Stimulated activated naive CD8-positive, alpha-beta T cell treated with anti-CD3 and anti-CD28 coated beads, Interleukin-15, amount 100 ng/mL, for 72 hours (primary cell): ENCODE measurements around the gene KCNQ1.
A peak's percentile ranks its signal among the peaks of the same experiment; 100 is the strongest.

Experiments used
- ATAC-seq: fragments of 150-1000 bp; cut with Tn5 transposase; 2 replicates; pipeline ENCODE4 v1.10.0; 2021; ENCODE audit warnings: mild to moderate bottlenecking, moderate library complexity
- DNase-seq, 2 donors: peaks; one replicate each; pipeline ENCODE4 v3.0.0; 2021 to 2022
- H3K27ac Mint-ChIP-seq, 2 donors: one replicate each; pipeline ENCODE4 v1.8.0; 2022; ENCODE audit warnings: mild to moderate bottlenecking in 2 of 2, mixed read lengths in 2 of 2, moderate library complexity in 2 of 2
- H3K27me3 Mint-ChIP-seq: one replicate; pipeline ENCODE4 v1.8.0; 2022; ENCODE audit warnings: mixed read lengths
- H3K4me1 Mint-ChIP-seq: one replicate; pipeline ENCODE4 v1.8.0; 2022; ENCODE audit warnings: mild to moderate bottlenecking, mixed read lengths
- H3K4me3 Mint-ChIP-seq, 2 donors: one replicate each; pipeline ENCODE4 v1.8.0; 2022; ENCODE audit warnings: mild to moderate bottlenecking in 2 of 2, mixed read lengths in 2 of 2, moderate library complexity in 1 of 2
- H3K9me3 Mint-ChIP-seq, 2 donors: one replicate each; pipeline ENCODE4 v1.8.0; 2022; ENCODE audit warnings: mixed read lengths in 2 of 2

Gene KCNQ1

DNA sequence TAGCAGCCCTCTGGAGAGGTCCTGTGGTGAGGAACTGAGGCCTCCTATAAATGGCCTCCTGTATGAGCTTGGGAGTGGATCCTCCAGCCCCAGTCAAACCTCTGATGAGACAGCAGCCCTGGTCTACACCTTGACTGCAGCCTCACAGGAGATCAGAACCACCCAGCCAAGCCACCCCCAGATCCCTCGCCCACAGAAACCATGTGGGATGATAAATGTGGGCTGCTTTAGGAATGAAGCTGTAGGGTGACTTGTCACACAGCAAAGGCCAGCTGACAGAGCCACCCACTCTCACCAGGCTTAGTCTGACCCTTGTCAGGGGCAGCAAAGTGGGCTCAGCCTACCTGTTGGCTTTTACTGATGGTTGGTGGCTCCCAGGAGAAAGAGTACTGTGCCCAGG, 261.5 kb downstream of the KCNQ1 start:
- Mint-ChIP-seq H3K27me3 (no peaks in the 10 kb centered on the region), H3K9me3 (peaks cover 5 to 29% of the 10 kb centered on the region in 2 donors), H3K4me3 (no peak overlapping the region), H3K27ac (no peak overlapping the region), H3K4me1 (peaks cover 2% of the 10 kb centered on the region)
- ATAC-seq (no peak), DNase-seq (no peak)

DNA sequence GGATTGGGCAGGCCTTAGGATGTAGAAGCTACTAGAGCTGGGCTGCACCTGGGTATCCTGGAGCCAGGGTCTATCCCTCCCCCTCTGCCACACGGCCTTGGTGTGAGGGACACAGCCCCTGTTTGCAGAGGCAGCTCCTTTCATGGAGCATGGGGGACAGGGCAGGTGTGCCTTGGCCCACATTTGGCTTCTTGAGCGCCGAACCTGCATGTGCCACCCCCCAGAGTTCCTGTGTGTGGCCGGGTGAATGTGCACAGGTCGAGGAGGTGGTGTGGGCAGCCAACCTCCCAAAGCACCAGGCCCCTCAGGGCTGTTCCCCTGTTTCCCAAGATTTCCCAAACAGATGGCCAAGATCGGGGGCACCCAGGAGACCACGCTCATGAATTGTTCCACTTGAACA, 262.9 kb downstream of the KCNQ1 start:
- H3K4me1 Mint-ChIP-seq = no peaks in the 10 kb centered on the region
- DNase-seq (no peak), ATAC-seq (no peak)
- H3K27ac Mint-ChIP-seq = no peak overlapping the region
- H3K27me3 Mint-ChIP-seq = no peaks in the 10 kb centered on the region
- peaks cover 5 to 29% of the 10 kb centered on the region in 2 donors for H3K9me3 Mint-ChIP-seq
- no peak overlapping the region for H3K4me3 Mint-ChIP-seq

DNA sequence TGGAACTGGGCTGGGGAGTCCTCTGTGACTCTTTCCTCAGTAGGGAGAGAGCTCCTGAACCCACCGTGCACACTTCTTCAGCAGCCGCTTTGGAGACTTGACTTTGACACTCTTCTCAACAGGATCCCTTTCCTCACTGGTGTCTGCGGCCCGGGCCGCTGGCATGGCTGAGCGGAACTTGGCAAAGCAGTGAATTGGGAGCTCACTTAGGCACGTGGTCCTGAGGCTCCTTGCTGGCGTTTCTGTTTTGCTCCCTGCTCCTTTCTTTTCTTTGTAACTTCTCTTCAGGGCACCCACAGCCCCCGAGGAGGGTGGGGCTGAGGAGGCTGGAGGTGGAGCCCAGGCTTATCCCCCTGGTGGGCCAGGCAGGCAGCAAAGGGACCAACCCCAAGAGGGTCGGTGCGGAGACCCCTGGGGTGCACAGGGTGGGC, 263.4 kb downstream of the KCNQ1 start:
- peaks cover 5 to 29% of the 10 kb centered on the region in 2 donors for H3K9me3 Mint-ChIP-seq
- DNase-seq (no peak), ATAC-seq (no peak)
- H3K27me3 Mint-ChIP-seq = no peaks in the 10 kb centered on the region
- no peak overlapping the region for H3K4me3 Mint-ChIP-seq
- H3K4me1 Mint-ChIP-seq = no peaks in the 10 kb centered on the region
- no peak overlapping the region for H3K27ac Mint-ChIP-seq

DNA sequence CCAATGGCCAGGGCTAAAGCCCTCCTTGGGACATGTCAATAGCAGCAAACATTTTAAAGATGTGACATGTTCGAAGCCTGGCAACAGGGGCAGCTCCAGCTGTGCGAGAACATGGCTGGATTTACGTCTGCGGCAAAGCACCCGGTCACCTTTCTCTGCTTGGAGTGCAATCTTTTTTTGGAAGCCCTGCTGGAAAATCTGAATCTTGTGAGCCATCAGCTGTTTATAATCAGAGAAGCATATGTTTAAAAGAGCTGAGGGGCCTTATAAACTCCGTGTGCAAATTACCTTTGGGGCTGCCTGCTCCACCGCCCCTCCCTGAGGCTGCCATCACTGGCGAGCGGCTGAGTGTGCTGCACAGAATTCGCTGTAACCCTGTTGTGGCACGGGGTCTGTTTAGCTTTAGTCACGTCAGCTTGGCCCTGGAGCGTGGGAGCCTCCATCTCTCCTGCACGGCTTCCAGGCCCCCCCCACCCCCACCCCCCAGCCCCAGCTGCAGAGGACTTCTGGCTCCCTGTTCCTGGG, 264.0 kb downstream of the KCNQ1 start:
- DNase-seq (no peak), ATAC-seq (no peak)
- no peaks in the 10 kb centered on the region for H3K27me3 Mint-ChIP-seq
- no peak overlapping the region for H3K4me3 Mint-ChIP-seq
- no peaks in the 10 kb centered on the region for H3K4me1 Mint-ChIP-seq
- peak overlapping the region in 1 of 2 donors; percentile 27 for H3K27ac Mint-ChIP-seq
- H3K9me3 Mint-ChIP-seq = peaks cover 5 to 29% of the 10 kb centered on the region in 2 donors

DNA sequence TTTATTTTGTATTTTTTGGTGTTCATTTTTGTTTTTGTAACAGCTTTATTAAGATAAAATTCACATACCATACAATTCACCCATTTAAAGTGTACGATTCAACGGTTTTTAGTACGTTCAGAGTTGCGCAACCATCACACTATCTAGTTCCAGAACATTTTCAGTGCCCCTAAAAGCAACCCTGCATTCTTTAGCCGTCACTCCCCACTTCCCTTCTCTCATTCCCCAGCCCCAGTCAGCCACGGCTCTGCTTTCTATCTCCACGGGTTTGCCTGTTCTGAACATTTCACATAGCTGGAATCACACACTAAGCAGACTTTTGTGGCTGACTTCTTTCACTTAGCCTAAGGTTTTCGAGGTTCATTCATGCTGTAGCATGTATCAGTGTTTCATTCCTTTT, 264.6 kb downstream of the KCNQ1 start:
- H3K27me3 Mint-ChIP-seq = no peaks in the 10 kb centered on the region
- H3K4me1 Mint-ChIP-seq = no peaks in the 10 kb centered on the region
- DNase-seq = no peak
- ATAC-seq = no peak
- no peak overlapping the region for H3K4me3 Mint-ChIP-seq
- no peak overlapping the region for H3K27ac Mint-ChIP-seq
- H3K9me3 Mint-ChIP-seq = peaks cover 5 to 29% of the 10 kb centered on the region in 2 donors

DNA sequence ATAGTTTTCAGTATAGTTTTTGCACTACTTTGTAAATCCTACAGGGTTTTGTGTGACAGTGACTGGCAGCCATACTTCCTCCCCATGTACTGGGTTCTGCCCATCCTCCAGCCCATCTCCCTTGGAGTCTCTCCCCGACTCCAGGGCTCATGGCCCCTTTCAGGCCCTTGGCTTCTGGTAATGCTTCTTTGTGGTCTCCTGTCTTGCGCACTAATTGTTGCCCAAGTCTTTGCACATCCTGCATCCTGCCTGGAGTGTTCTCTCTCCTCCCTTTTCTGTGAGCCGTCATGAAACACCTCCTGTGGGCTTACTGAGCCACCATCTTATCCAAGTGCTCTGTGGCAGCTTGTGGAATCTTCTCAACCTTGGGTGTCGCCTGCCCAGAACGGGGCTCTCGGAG, 266.4 kb downstream of the KCNQ1 start:
- DNase-seq (no peak), ATAC-seq (no peak)
- Mint-ChIP-seq H3K4me3 (no peak overlapping the region), H3K27ac (peak overlapping the region in 1 of 2 donors; percentile 39), H3K27me3 (no peaks in the 10 kb centered on the region), H3K9me3 (peaks cover 0 to 22% of the 10 kb centered on the region in 2 donors), H3K4me1 (no peaks in the 10 kb centered on the region)

DNA sequence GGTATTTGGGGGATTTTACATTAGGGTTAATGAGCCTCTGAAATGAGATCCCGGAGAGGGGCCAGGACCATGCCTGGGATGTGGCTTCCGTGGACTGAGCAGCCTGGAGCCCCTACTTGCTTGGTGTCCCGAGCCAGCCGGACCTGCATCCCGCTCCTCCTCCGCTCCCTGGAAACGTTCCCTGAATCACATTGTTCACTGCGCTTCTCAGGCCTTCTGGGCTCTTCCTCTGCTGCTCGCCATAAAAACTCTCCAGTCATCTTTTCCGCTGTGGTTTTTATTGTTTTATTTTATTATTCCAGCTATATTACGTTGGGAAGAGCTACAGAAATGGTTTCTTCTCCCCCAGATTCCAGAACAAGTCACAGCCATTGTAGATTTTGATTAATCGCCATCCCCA, 268.3 kb downstream of the KCNQ1 start:
- no peaks in the 10 kb centered on the region for H3K4me1 Mint-ChIP-seq
- H3K27me3 Mint-ChIP-seq = no peaks in the 10 kb centered on the region
- ATAC-seq = no peak
- H3K4me3 Mint-ChIP-seq = no peak overlapping the region
- H3K27ac Mint-ChIP-seq = peak overlapping the region in 1 of 2 donors; percentile 9
- no peak for DNase-seq
- peaks cover 0 to 15% of the 10 kb centered on the region in 2 donors for H3K9me3 Mint-ChIP-seq

DNA sequence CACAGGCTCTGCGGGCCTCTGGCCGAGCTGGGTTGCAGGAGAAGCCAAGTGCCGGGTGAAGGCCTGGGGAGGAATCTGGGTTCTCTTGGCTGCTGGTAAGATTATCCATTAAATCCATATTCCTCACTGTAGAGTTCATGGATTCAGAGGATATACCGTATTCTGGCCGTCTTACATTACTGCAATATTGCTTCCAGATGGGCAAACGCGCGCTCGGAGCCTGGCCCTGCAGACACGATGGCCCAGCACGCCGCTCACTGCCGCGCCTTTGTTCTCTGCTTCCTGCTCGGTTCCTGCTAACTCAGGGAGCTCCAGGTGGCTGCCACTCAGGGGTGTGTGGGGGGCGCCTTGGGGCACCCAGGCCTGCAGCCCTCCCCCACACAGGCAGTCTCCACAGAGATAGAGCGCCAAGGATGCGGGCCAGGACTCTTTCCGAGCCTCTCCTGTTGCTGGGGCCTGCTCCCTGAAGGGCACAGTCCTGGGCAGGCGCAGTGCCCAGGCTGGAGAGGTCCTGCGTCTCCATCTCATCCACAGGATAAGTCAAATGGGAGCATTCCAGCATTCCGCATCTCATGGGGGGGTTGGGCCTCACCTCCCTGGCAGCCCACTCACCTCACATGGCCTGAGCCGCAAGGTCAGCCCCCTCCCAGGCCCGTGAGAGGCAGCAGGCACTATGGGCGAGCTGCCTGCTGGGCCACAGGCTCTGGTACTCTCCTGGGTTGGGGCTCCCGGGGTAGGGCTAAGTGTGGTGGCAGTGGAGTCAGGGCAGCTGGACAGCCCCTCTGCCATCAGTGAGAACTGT, 269.1 kb downstream of the KCNQ1 start:
- H3K27ac Mint-ChIP-seq = no peak overlapping the region
- H3K9me3 Mint-ChIP-seq = peaks cover 0 to 15% of the 10 kb centered on the region in 2 donors
- H3K4me3 Mint-ChIP-seq = no peak overlapping the region
- DNase-seq (no peak), ATAC-seq (no peak)
- no peaks in the 10 kb centered on the region for H3K27me3 Mint-ChIP-seq
- H3K4me1 Mint-ChIP-seq = no peaks in the 10 kb centered on the region

DNA sequence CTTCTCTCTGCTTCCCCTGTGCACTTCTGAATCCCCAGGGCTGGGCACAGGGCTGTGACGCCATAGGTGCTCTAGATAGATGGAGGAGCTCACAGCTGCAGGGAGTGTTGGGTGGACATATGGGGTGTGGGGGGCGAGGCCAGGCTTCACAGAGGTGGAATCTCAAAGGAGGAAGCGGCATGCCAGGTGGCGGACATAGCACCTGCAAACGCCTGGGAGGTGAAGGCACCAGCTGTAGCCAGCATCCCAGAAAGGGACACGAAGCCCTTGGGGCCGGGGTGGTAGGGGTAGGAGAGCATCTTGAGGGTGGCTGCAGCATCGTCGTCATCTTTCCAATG, 269.6 kb downstream of the KCNQ1 start:
- DNase-seq = no peak
- Mint-ChIP-seq H3K27ac (no peak overlapping the region), H3K4me1 (no peaks in the 10 kb centered on the region), H3K4me3 (no peak overlapping the region), H3K27me3 (no peaks in the 10 kb centered on the region), H3K9me3 (peaks cover 0 to 12% of the 10 kb centered on the region in 2 donors)
- no peak for ATAC-seq

DNA sequence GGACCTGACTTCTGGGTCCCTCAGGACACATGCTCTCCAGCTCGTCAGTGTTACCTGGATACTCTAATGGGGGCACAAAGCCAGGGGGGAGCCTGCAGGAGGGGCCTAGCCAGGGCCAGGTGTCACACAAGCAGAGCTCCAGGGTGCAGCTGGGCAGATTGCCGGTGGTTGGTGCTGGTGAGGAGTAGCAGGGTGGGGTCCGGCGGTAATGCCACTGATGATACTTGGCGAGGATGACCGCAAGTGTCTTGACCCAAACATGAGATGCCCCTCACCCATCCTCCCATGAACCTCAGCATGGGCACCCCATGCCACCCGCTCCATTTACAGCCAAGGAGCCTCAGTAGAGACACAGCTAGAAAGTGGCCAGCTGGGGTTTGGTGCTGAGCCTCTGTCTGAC, 270.1 kb downstream of the KCNQ1 start:
- no peaks in the 10 kb centered on the region for H3K27me3 Mint-ChIP-seq
- H3K4me3 Mint-ChIP-seq = no peak overlapping the region
- DNase-seq = no peak
- H3K9me3 Mint-ChIP-seq = peaks cover 0 to 8% of the 10 kb centered on the region in 2 donors
- peak overlapping the region in 1 of 2 donors; percentile 60 for H3K27ac Mint-ChIP-seq
- no peak for ATAC-seq
- no peaks in the 10 kb centered on the region for H3K4me1 Mint-ChIP-seq

DNA sequence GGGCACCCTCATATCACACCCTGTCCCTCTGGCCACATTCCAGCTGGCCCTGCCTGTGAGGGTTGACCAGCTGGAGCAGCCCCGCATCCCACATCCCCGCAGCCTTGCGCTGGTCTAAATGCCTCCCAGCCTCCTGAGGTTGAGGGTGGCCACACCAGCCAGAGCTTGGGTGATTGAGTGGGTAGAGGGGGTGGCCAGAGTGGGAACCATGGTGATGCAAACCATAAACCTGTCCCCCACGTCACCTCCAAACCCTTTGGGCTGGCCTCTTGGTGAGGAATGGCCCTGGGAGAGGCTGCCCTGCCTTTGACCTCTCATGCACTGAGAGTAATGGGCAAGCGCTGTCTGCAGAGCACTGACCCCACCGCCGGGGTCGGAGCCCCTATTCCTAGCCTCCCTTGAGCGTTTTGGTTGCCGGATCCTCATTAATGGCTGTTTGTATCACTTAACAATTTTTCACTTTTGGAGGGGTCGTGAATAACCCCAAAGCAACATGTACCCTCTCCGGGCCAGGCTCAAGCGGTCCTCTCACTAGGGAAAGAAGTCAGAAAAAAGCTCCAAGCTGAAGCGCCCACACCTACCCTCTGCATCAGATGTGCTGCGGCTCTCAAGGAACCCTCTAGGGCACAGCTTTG, 271.0 kb downstream of the KCNQ1 start:
- Mint-ChIP-seq H3K9me3 (no peaks in the 10 kb centered on the region), H3K4me1 (no peaks in the 10 kb centered on the region), H3K27ac (no peak overlapping the region), H3K27me3 (no peaks in the 10 kb centered on the region), H3K4me3 (no peak overlapping the region)
- DNase-seq = no peak
- ATAC-seq = no peak

DNA sequence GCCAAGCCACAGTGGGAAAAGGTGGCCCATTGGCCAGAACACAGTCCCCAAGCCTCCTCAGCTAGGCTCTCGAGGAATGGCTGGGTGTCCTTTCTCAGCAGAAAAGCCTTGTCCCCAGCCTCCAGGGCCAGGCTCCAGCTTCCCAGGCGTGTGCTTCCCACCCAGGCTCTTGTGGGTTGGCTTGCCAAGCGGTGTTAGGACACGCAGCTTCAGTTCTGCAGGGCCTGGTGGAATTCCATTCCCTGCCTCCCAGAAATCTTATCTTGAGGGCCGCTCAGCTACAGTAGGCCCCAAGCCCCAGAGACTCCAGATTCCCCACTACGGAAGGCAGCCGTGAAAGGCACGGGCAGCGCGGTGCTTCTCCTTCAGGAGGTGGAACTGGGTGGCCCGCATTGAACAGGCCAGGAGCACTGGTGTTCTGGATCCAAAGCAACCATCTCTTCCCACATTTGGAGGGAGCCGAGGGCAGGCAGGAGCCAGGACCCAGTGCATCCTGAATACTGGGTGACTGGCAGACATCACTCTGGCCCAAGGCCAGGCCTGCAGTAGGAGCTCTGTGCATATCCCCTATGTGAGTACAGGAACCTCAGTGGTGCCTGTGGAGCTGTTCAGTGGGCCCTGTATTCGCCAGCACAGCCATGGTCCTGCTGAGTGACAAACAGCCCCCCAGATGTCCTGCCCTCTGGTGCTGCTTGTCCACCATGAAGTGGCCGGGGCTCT, 271.7 kb downstream of the KCNQ1 start:
- H3K27me3 Mint-ChIP-seq = no peaks in the 10 kb centered on the region
- DNase-seq (no peak), ATAC-seq (no peak)
- no peak overlapping the region for H3K27ac Mint-ChIP-seq
- no peak overlapping the region for H3K4me3 Mint-ChIP-seq
- H3K9me3 Mint-ChIP-seq = no peaks in the 10 kb centered on the region
- H3K4me1 Mint-ChIP-seq = no peaks in the 10 kb centered on the region

DNA sequence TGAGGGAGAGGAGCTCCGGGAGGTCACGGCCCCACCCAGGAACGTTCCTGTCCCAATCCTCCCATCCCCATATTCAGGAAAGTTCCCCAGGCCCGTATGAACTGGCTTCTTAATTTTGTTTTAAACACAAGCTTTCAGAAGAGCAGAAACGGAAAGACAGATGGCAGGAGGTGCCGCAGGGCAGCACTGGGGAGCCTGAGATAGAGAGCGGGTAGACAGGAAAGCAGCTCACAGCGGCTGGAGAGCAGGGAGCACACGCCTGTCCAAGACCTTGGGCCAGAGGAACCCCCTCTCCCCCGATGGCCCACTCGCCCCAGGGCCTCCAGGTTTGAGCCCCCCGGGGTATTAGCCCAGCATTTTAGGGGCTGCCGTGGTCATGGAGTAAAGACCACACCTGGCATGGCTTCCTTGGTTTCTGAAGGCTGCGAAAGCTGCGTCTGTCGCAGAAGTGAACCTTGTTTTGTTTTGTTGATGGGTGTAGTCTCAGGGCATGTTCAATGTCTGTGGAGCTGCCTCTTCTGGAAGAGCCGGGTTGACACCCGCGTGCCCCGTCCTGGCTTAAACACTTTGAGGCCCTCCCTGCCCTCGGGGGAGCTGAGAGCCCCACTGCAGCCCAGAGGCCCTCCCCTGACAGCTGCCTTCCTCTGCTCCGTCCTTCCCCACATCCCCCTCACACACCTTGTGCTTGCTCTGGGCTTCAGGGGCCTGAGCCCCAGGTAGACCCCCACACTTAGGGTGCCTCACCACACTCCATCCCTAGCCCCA, 272.9 kb downstream of the KCNQ1 start:
- ATAC-seq (no peak), DNase-seq (no peak)
- Mint-ChIP-seq H3K4me1 (no peaks in the 10 kb centered on the region), H3K27ac (no peak overlapping the region), H3K9me3 (no peaks in the 10 kb centered on the region), H3K27me3 (no peaks in the 10 kb centered on the region), H3K4me3 (no peak overlapping the region)

DNA sequence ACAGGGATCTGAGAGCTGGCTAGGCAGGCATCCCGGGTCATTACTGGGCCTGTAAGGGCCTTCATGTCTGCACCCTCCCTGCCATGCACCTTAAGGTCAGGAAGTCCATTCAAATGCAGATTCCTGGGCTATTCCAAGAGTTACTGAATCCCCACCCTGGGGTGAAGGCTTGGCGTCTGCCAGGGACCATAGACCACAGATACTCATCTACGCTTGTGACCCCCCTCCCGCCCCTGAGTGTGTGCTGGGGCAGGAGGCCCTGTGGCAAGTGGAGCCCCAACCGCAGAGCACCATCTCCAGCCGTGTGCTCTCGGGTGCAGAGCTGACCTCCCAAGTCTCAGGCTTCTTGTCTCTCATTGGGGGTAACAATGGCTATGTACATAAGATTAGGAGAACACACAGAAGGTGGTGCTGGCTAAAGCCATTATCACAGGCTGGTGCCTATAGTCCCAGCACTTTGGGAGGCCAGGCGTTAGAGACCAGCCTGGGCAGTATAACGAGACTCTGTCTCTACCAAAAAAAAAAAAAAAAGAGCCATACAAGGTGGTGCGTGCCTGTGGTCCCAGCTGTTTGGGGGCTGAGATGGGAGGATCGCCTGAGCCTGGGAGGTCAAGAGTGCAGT, 274.1 kb downstream of the KCNQ1 start:
- no peak for DNase-seq
- no peak for ATAC-seq
- H3K4me3 Mint-ChIP-seq = no peak overlapping the region
- H3K27ac Mint-ChIP-seq = no peak overlapping the region
- H3K27me3 Mint-ChIP-seq = no peaks in the 10 kb centered on the region
- no peaks in the 10 kb centered on the region for H3K9me3 Mint-ChIP-seq
- H3K4me1 Mint-ChIP-seq = no peaks in the 10 kb centered on the region
